ENCODE measurements around the gene ATP6V0E2. TPM values are rescaled to one million over a fixed set of nuclear protein-coding genes. Genes with fewer than 3 reads are reported as not detected.

ATP6V0E2 gene
- total RNA-seq, 1 experiment from 2014 or later: 19.0 TPM

- H4K8ac ChIP-seq (replicated peaks; ENCODE audit: insufficient read length, low read depth, low read length): no peak overlapping the region
- H3K4me2 ChIP-seq (ENCODE audit: insufficient read depth, insufficient read length, low read length): no peak overlapping the region
- H2AK5ac ChIP-seq (ENCODE audit: insufficient read length, low read length): no peak overlapping the region
- H3K27me3 ChIP-seq (ENCODE audit: insufficient read depth, low read length): 0 out of 2 replicates have a peak, but pooled peaks cover 1% of the 10 kb centered on the region
- no peaks in the 10 kb centered on the region for H3K79me1 ChIP-seq (ENCODE audit: insufficient read depth, low read depth, low read length, poor library complexity, severe bottlenecking)
- Mint-ChIP-seq H3K27ac (no peak overlapping the region), H3K4me1 (peaks cover 17 to 32% of the 10 kb centered on the region in 2 experiments), H3K9me3 (no peaks in the 10 kb centered on the region; a peak in 1 of 5 replicates), H3K4me3 (no peak overlapping the region), H3K27me3 (ENCODE audit: low read depth) (peaks cover 48% of the 10 kb centered on the region), H3K36me3 (ENCODE audit: insufficient read depth in 1 of 3, low read depth in 3 of 3) (no peaks in the 10 kb centered on the region)
- no peak overlapping the region for H4K5ac ChIP-seq (ENCODE audit: insufficient read length, low read depth, low read length)
- H3K4me1 ChIP-seq (ENCODE audit: insufficient read depth, low read length): no peaks in the 10 kb centered on the region
- no peak overlapping the region for H3T11ph ChIP-seq (ENCODE audit: low read length)
- H2BK5ac ChIP-seq (ENCODE audit: insufficient read length, low read length): no peak overlapping the region
- no peak for TF ChIP-seq CTCF (conservative IDR thresholded peaks at IDR 0.05)
- no peak overlapping the region for H3K56ac ChIP-seq (ENCODE audit: insufficient read length, low read depth, low read length)
- H2BK120ac ChIP-seq (ENCODE audit: low read depth, low read length, poor library complexity, severe bottlenecking): no peak overlapping the region
- H2BK12ac ChIP-seq (ENCODE audit: insufficient read length, low read depth, low read length): no peak overlapping the region
- no peak overlapping the region for H3K4ac ChIP-seq (ENCODE audit: low read depth, low read length)
- H2AFZ ChIP-seq (ENCODE audit: low read length): no peak overlapping the region
- H2BK15ac ChIP-seq (ENCODE audit: low read depth, low read length): no peak overlapping the region
- DNase-seq: no peak
- no peaks in the 10 kb centered on the region for H4K20me1 ChIP-seq (ENCODE audit: control insufficient read depth, insufficient read depth, insufficient read length)
- H3K18ac ChIP-seq (ENCODE audit: insufficient read length, low read depth, low read length): no peak overlapping the region
- H3K79me2 ChIP-seq (ENCODE audit: insufficient read depth, low read length): no peaks in the 10 kb centered on the region
- no peaks in the 10 kb centered on the region for H3K9me3 ChIP-seq (ENCODE audit: control insufficient read depth, low read depth, low read length)
- H3K23me2 ChIP-seq (ENCODE audit: insufficient read length, low read depth, low read length, poor library complexity, severe bottlenecking): peaks cover 6% of the 10 kb centered on the region
- no peak overlapping the region for H3K9ac ChIP-seq (ENCODE audit: extremely low read depth, insufficient read length, low read length)
- no CpG with 5 or more reads among the region's 8 CpGs for WGBS (ENCODE audit: extremely low coverage, insufficient read length, low lambda C conversion rate)
- no peak overlapping the region for H4K91ac ChIP-seq (ENCODE audit: insufficient read length, low read depth, low read length)
- H3K14ac ChIP-seq (ENCODE audit: insufficient read depth, low read length): no peak overlapping the region
- H3K23ac ChIP-seq (ENCODE audit: insufficient read length, low read depth, low read length): no peak overlapping the region
- H3K27ac ChIP-seq (ENCODE audit: insufficient read length, low read depth, low read length): no peak overlapping the region
- no peak overlapping the region for H2BK20ac ChIP-seq (ENCODE audit: low read depth, low read length, poor library complexity, severe bottlenecking)
Measured at GRCh38 chr7:149834601-149835000, 39.2 kb upstream of the ATP6V0E2 start.
